ENCODE measurements around the gene NTM. TPM values are rescaled to one million over a fixed set of nuclear protein-coding genes. Genes with fewer than 3 reads are reported as not detected.
"Not testable (repeated sequence)": the region's sequence is repeated elsewhere in the genome, so short reads cannot be mapped to it uniquely, and the experiment has no call there.

NTM gene
- total RNA-seq, 2 donors from 2014 or later: not detected

DNA sequence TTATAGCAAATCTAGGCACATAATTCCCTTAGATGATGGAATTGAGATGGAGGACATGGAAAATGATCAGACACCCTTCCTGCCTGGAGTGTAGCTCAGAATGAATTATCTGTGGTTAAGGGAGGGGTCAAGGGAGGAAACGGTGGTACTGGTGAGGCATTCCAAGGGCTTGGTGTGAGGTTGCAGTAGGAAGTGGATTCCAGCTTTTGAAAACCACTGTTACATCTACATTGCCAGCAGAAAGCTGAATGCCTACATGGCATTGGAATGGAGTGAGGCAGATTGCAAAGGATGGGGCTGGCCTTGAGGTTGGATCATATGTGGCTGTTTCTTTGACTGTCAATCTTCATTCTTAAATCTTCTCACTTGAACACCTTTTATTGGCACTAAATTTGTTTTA is 684.4 kb downstream of the NTM start:
- no peak overlapping the region for H3K4me3 Mint-ChIP-seq
- no peaks in the 10 kb centered on the region for H3K36me3 Mint-ChIP-seq (ENCODE audit: low read depth)
- H3K27ac Mint-ChIP-seq: no peak overlapping the region

DNA sequence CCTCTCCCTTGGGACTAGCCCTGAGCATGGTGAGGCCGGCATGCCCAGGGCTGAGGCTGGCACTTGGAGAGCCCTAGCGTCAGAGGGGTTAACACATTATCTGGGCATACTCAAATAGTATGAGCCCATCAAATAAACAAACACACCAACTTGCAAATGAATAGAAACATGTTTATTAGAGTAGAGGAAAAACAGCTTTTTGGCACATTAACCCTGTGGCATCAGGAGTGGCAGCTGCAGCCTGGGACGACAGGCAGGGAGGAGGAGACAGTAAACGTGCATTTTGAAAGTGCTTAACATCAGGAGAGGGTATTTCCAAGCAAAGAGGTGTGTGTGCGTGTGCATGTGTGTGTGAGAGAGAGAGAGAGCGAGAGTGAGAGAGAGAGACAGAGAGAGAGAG is 684.9 kb downstream of the NTM start:
- ATAC-seq: no peak
- Mint-ChIP-seq H3K36me3 (ENCODE audit: low read depth) (no peaks in the 10 kb centered on the region), H3K4me3 (no peak overlapping the region), H3K27ac (no peak overlapping the region), H3K27me3 (no peaks in the 10 kb centered on the region), H3K4me1 (no peaks in the 10 kb centered on the region)
- H3K9me3 ChIP-seq (ENCODE audit: control insufficient read depth, low read length, poor library complexity, severe bottlenecking): no peaks in the 10 kb centered on the region
- no peak for DNase-seq

More for the DNA sequence above, 684.4 kb downstream of the NTM start:
- DNase-seq (no peak), ATAC-seq (no peak)
- Mint-ChIP-seq H3K4me1 (no peaks in the 10 kb centered on the region), H3K27me3 (peaks cover 2% of the 10 kb centered on the region)
- no peaks in the 10 kb centered on the region for H3K9me3 ChIP-seq (ENCODE audit: control insufficient read depth, low read length, poor library complexity, severe bottlenecking)

DNA sequence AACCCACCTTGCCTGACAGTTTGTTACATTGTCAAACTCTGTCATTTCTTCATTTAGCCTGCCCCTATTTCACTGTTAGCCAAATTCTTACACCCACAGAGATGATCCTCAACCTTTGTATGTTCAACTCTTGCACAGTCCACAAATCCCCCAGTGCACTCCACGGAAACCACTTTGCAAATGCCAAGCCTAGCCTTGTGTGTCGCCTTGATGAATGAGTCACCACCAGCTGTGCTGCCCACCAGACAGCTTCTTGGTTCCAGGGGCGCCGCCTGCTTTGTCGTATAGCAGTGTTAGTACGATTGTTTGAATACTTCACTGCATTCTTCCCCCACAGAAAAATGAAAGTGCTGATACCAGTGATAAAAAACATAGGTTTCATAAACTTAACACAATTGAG is 686.3 kb downstream of the NTM start:
- no peak for ATAC-seq
- no peaks in the 10 kb centered on the region for H3K9me3 ChIP-seq (ENCODE audit: control insufficient read depth, low read length, poor library complexity, severe bottlenecking)
- Mint-ChIP-seq H3K4me1 (no peaks in the 10 kb centered on the region), H3K27ac (no peak overlapping the region), H3K4me3 (no peak overlapping the region), H3K27me3 (no peaks in the 10 kb centered on the region), H3K36me3 (ENCODE audit: low read depth) (no peaks in the 10 kb centered on the region)
- DNase-seq: no peak

DNA sequence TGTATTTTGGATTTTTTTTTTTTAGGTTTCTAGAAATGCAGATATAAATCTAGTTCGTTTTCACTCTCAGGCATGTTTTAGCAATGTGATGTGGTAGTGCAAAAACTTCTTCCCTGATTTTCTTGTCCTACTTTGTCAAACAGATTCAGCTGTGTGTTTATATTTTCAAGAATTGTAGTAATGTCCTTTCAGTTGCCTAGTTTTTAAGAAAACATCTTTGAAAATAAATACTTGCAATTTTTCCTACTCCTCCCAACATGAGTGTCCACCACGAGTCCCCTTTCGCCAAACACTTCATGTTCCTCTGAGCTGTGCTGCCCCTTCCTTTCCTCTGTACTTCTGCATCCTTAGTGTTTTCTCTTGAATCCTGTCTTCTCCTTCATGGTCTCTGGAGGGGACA is 686.9 kb downstream of the NTM start:
- Mint-ChIP-seq H3K27me3 (no peaks in the 10 kb centered on the region), H3K36me3 (ENCODE audit: low read depth) (no peaks in the 10 kb centered on the region)

DNA sequence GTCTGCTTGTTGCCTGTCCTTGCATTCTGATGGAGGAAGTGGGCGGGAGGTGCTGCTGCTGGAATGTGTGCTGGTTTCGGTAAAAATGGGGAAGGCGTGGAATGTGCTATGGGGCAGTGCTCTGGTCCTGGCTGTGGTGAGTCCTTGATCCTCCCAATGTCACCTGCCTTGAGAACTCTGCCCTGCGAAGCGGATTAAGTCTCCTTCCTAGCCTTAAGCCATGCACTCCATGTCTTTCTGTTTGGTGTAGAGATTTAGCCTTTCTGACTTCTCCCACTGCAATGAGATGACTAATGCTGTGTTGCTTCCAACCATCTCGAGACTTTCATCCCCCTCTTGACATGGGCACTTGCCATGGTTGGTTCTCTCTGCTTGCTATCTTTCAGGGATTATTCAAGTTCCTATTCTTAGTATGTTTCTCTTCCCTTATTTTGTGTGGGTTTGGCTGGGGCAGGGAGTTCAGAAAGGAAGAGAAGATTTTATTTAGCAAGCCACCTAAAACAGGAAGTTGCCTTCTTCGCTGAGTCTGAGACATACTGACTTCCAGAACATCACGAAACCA is 687.9 kb downstream of the NTM start:
- DNase-seq: no peak
- no peaks in the 10 kb centered on the region for H3K36me3 Mint-ChIP-seq (ENCODE audit: low read depth)
- H3K4me3 Mint-ChIP-seq: no peak overlapping the region
- H3K27me3 Mint-ChIP-seq: no peaks in the 10 kb centered on the region
- H3K27ac Mint-ChIP-seq: no peak overlapping the region
- H3K9me3 ChIP-seq (ENCODE audit: control insufficient read depth, low read length, poor library complexity, severe bottlenecking): no peaks in the 10 kb centered on the region
- no peaks in the 10 kb centered on the region for H3K4me1 Mint-ChIP-seq
- ATAC-seq: no peak

More for the DNA sequence above, 686.9 kb downstream of the NTM start:
- no peaks in the 10 kb centered on the region for H3K9me3 ChIP-seq (ENCODE audit: control insufficient read depth, low read length, poor library complexity, severe bottlenecking)
- Mint-ChIP-seq H3K4me1 (no peaks in the 10 kb centered on the region), H3K4me3 (no peak overlapping the region), H3K27ac (no peak overlapping the region)
- DNase-seq (no peak), ATAC-seq (no peak)

DNA sequence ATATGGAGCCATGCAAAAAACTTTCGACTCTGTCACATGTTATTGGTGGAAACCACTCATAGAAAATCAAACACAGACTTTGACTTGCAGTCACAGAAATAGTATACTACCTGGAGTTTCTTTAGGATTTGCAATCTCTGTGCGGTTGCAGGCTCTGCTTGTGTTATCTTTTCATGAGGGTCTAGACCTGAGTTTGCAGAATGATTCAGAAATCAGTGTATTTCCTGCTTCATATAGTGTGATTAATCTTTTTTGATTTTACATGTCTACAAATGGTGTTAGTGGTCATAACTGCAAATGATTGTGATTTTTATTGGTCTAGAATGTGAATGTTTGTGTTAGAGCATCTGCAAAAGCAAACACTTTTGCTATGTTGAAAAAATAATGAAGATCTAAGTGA is 690.2 kb downstream of the NTM start:
- H3K9me3 ChIP-seq (ENCODE audit: control insufficient read depth, low read length, poor library complexity, severe bottlenecking): no peaks in the 10 kb centered on the region
- no peaks in the 10 kb centered on the region for H3K4me1 Mint-ChIP-seq
- H3K27ac Mint-ChIP-seq: no peak overlapping the region
- no peak overlapping the region for H3K4me3 Mint-ChIP-seq
- DNase-seq (no peak), ATAC-seq (no peak)
- H3K36me3 Mint-ChIP-seq (ENCODE audit: low read depth): no peaks in the 10 kb centered on the region
- no peaks in the 10 kb centered on the region for H3K27me3 Mint-ChIP-seq

DNA sequence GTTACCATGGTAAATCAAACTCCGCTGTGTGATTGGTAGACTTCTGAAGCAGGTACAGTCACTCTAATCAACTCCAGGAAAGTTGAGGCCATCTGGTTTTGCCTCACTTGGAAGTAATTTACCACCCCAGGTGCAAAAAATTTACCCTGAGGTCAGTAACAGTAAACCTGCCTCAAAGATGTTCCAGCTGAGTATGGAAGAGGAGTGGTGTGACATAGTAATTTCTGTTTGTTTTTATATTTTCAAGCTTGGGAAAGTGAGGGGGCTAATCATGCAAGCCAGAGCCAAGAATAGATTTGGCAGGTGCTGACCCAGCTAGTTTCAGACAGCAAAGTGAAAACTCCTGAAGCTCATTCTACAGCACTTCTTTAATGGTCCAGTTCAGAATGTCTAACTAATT is 691.6 kb downstream of the NTM start:
- no peak for ATAC-seq
- H3K27ac Mint-ChIP-seq: no peak overlapping the region
- no peak overlapping the region for H3K4me3 Mint-ChIP-seq

DNA sequence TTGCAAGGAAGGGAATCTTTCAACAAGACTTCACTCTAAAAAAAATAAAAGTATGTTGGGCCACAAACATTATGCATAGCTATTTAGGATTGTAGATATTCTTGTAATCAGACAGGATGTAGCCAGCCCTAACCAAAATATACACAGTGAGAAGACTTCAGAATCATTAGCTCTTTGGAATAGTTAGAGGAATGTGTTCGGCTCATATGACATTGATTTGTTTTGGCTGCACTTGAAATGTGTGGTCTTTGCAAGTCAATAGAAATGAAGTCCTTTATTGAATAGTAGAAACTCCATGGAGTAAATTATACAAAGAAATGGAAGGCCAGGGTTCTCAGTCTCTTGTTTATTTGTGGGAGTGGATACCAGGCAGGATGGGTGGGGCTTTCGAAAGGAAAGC is 692.1 kb downstream of the NTM start:
- H3K36me3 Mint-ChIP-seq (ENCODE audit: low read depth): no peaks in the 10 kb centered on the region
- H3K27me3 Mint-ChIP-seq: no peaks in the 10 kb centered on the region
- DNase-seq (no peak), ATAC-seq (no peak)
- H3K4me1 Mint-ChIP-seq: no peaks in the 10 kb centered on the region
- H3K9me3 ChIP-seq (ENCODE audit: control insufficient read depth, low read length, poor library complexity, severe bottlenecking): no peaks in the 10 kb centered on the region
- no peak overlapping the region for H3K27ac Mint-ChIP-seq
- H3K4me3 Mint-ChIP-seq: no peak overlapping the region

More for the DNA sequence above, 691.6 kb downstream of the NTM start:
- Mint-ChIP-seq H3K27me3 (no peaks in the 10 kb centered on the region), H3K4me1 (no peaks in the 10 kb centered on the region), H3K36me3 (ENCODE audit: low read depth) (no peaks in the 10 kb centered on the region)
- no peaks in the 10 kb centered on the region for H3K9me3 ChIP-seq (ENCODE audit: control insufficient read depth, low read length, poor library complexity, severe bottlenecking)
- DNase-seq: no peak

DNA sequence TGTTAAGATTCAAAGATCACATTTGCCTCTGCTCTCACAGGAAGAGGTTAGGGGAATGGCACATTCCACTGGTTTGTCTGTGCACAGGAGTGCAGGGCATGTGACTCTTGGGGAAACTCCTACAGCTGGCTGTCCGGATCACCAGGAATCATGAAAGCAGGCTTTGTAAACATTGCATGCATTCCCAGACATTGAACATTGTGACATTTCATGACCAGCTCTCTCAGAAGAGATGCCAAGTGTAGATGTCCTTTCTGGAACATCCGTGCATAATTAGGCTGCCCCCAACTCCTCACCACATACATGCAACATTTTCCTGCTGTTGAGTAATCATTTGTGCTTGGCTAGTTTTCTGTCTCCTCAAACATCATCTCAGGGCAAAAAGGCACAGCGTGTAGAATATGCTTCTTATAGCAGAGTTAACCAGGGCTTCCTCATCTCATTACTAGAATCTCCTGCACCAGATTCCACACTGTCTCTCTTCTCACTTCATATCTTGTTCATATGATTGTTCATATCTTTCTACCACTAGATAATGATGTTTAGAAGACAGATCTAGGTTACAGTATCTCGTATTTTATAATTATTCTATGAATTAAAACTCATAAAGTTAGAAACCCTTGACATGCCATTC is 694.7 kb downstream of the NTM start:
- no peaks in the 10 kb centered on the region for H3K4me1 Mint-ChIP-seq
- no peaks in the 10 kb centered on the region for H3K36me3 Mint-ChIP-seq (ENCODE audit: low read depth)
- H3K27me3 Mint-ChIP-seq: no peaks in the 10 kb centered on the region
- no peak overlapping the region for H3K27ac Mint-ChIP-seq
- ATAC-seq: no peak
- DNase-seq: no peak
- H3K9me3 ChIP-seq (ENCODE audit: control insufficient read depth, low read length, poor library complexity, severe bottlenecking): no peaks in the 10 kb centered on the region
- H3K4me3 Mint-ChIP-seq: no peak overlapping the region

DNA sequence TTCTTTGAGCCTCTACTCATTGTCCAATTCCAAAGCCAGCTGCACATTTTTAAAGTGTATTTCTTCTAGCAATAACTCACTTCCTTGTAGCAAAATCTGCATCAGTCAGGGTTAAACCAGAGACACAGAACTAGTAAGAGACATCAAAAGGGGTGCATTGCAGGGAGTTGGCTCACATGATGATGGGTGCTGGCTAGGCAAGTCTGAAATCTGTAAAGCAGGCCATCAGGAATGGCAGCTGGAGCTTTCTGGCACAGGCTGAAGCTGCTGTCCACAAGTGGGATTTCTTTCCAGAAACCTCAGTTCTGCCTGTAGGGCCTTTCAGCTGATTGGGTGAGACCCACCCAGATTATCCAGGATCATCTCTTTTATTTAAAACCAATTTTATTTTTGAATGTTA is 698.1 kb downstream of the NTM start:
- Mint-ChIP-seq H3K4me1 (no peaks in the 10 kb centered on the region), H3K4me3 (no peak overlapping the region), H3K36me3 (ENCODE audit: low read depth) (no peaks in the 10 kb centered on the region), H3K27me3 (no peaks in the 10 kb centered on the region), H3K27ac (no peak overlapping the region)
- no peaks in the 10 kb centered on the region for H3K9me3 ChIP-seq (ENCODE audit: control insufficient read depth, low read length, poor library complexity, severe bottlenecking)
- ATAC-seq (no peak), DNase-seq (no peak)

DNA sequence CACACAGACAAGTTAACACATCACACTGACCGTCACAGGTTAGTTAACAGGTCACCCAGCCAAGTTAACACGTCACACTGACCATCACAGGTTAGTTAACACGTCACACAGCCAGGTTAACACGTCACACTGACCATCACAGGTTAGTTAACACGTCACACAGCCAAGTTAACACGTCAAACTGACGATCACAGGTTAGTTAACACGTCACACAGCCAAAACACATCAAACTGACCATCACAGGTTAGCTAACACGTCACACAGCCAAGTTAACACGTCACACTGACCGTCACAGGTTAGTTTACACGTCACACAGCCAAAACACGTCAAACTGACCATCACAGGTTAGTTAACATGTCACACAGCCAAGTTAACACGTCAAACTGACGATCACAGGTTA is 699.2 kb downstream of the NTM start:
- not testable (repeated sequence) for H3K9me3 ChIP-seq (ENCODE audit: control insufficient read depth, low read length, poor library complexity, severe bottlenecking); H3K4me1 Mint-ChIP-seq; H3K27me3 Mint-ChIP-seq; DNase-seq; H3K4me3 Mint-ChIP-seq; ATAC-seq; H3K27ac Mint-ChIP-seq; H3K36me3 Mint-ChIP-seq (ENCODE audit: low read depth)

DNA sequence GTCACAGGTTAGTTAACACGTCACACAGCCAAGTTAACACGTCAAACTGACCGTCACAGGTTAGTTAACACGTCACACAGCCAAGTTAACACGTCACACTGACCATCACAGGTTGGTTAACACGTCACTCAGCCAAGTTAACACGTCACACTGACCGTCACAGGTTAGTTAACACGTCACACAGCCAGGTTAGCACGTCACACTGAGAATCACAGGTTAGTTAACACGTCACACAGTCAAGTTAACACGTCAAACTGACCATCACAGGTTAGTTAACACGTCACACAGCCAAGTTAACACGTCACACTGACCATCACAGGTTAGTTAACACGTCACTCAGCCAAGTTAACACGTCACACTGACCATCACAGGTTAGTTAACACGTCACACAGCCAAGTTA is 700.5 kb downstream of the NTM start:
- not testable (repeated sequence) for H3K4me1 Mint-ChIP-seq; H3K27me3 Mint-ChIP-seq; H3K36me3 Mint-ChIP-seq (ENCODE audit: low read depth); H3K27ac Mint-ChIP-seq; ATAC-seq; DNase-seq; H3K9me3 ChIP-seq (ENCODE audit: control insufficient read depth, low read length, poor library complexity, severe bottlenecking); H3K4me3 Mint-ChIP-seq

DNA sequence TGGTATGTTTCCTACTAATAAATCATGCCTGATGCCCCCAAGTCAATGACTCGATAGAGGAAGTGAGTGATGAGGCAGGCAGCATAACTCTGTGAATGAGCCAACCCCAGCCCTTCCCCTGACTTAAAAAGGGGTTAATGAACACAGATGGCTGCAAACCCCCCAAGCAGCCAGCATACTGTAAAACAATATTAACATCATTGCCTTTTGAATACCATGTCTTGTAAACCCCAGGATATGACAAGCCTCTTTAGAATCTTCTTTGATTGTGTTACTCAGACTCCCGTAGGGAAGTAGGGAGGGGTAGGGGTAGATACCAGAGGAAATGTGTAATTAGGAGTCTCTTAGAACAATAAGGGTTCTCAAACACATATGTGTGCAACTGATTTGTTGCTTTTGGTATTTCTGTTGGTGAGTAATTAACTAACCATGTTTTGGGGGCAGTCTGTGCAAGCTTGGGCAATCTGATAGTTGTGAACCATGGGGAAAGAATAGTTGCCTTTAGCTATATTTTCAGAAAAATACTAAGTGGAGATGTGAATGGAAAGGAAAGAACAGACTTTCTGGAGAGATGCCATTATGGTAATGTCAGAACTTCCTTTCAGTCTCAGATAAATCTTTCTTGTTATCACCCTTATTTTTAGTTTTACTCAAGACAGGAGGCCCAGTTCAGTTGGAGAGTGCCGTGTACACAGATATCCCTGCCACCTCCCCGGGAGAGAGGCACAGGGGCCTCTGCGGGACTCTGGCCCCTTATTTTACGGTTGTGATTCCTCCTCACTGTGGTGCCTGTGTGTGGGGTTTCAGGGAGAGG is 701.8 kb downstream of the NTM start:
- no peak overlapping the region for H3K27ac Mint-ChIP-seq
- no peak for DNase-seq
- no peak for ATAC-seq
- no peaks in the 10 kb centered on the region for H3K9me3 ChIP-seq (ENCODE audit: control insufficient read depth, low read length, poor library complexity, severe bottlenecking)
- H3K36me3 Mint-ChIP-seq (ENCODE audit: low read depth): no peaks in the 10 kb centered on the region
- H3K27me3 Mint-ChIP-seq: no peaks in the 10 kb centered on the region
- H3K4me3 Mint-ChIP-seq: no peak overlapping the region
- H3K4me1 Mint-ChIP-seq: no peaks in the 10 kb centered on the region

DNA sequence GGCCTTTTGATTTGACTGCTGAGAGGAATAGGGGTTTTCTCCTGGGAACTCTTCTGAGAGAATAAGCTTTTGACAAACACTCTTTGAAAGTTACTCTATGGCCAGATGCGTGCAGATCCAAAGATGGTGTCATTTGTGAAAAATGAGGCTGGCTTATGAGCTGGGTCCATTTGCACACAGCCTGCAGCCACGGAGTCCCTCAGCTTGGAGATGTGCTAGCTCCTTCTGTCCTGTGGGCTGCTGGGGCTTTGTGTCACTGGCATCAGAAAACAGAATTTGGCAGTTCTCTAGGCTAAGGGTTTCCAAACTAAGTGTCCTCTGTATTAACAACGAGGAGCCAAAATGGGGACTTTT is 702.4 kb downstream of the NTM start:
- no peak for ATAC-seq
- no peaks in the 10 kb centered on the region for H3K9me3 ChIP-seq (ENCODE audit: control insufficient read depth, low read length, poor library complexity, severe bottlenecking)
- DNase-seq: no peak
- H3K27ac Mint-ChIP-seq: no peak overlapping the region
- H3K4me3 Mint-ChIP-seq: no peak overlapping the region
- no peaks in the 10 kb centered on the region for H3K27me3 Mint-ChIP-seq
- H3K4me1 Mint-ChIP-seq: no peaks in the 10 kb centered on the region
- no peaks in the 10 kb centered on the region for H3K36me3 Mint-ChIP-seq (ENCODE audit: low read depth)

All from T-helper 17 cell (primary cell).